PC-3 (cell line): ENCODE measurements around the gene ZDHHC12.

Experiments
- EZH2 ChIP-seq: fragments of 300-600 bp; sonication (generic); IDR thresholded peaks from one replicate; pipeline ENCODE4 v1.6.1; 2017; ENCODE audit warnings: antibody characterized with exemption, mild to moderate bottlenecking, low read length; ENCODE audit not compliant: unreplicated experiment
- TF ChIP-seq, protein P1 (sequence below): fragments of 300-600 bp; sonication (generic); conservative IDR thresholded peaks from 2 replicates; pipeline ENCODE4 v1.5.1; 2017; ENCODE audit warnings: antibody characterized with exemption, low read depth, mild to moderate bottlenecking, low read length

DNA sequence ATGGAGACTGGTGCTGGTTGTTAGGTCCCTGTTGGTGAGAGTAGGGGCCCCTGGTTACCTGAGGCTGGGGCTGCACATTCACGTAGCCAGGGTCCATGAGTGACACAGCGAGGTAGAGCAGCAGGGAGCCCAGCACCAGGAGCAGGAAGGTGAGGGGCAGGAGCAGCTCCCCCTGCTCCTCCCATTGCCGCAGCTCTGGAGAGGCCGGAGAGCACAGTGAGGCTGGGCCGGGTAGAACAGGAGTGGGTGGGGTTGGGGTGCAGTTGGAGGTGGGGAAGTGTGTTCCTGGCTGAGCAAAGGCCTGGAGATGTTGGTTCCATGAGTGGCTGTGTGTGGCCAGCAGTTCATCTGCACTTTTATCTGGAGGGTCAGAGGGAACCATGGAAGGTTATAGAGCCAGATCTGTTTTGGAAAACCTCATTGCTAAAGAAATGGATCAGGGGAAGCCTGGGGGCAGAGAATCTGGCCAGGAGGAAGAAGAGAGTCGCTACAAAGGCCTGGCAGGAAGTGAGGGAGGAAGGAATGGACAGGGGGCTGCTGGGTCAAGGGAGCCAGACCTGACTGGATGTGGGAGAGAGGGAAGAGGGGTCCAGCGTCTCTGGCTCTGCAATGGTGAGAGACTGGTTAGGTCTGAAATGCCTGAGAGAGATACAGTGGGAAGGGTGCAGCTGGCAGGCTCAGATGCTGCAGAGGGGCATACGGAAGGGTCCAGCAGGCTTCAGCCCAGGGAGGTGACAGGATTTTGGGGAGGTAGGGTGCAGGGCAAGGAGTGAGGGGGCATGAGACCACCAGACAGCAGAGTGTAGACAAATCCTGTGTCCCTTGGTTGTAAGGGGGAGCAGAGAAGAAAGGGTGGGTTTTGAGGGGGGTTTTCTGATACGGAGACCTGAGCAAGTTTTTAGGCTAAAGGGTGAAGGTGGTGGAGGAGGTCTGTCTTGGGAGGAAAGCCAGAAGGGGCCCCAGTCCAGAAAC lies 1.3 kb downstream of the ZDHHC12 start:
- TF ChIP-seq, protein P1, sequence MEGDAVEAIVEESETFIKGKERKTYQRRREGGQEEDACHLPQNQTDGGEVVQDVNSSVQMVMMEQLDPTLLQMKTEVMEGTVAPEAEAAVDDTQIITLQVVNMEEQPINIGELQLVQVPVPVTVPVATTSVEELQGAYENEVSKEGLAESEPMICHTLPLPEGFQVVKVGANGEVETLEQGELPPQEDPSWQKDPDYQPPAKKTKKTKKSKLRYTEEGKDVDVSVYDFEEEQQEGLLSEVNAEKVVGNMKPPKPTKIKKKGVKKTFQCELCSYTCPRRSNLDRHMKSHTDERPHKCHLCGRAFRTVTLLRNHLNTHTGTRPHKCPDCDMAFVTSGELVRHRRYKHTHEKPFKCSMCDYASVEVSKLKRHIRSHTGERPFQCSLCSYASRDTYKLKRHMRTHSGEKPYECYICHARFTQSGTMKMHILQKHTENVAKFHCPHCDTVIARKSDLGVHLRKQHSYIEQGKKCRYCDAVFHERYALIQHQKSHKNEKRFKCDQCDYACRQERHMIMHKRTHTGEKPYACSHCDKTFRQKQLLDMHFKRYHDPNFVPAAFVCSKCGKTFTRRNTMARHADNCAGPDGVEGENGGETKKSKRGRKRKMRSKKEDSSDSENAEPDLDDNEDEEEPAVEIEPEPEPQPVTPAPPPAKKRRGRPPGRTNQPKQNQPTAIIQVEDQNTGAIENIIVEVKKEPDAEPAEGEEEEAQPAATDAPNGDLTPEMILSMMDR: no peak
- TF ChIP-seq EZH2: no peak
